Esophagus mucosa (tissue), 1 donor: ENCODE results near the gene OLFML1. TPM values are rescaled to one million over a fixed set of nuclear protein-coding genes. Genes with fewer than 3 reads are reported as not detected.

Source experiments
- total RNA-seq: library from RNA; stranded (reverse); gene quantifications from one replicate; pipeline ENCODE4 v1.2.4, GENCODE V29; 2023
- donor health status: DM: yes; HTN: yes; CAD: no.

OLFML1 gene
- total RNA-seq, 1 donor from 2014 or later = 0.92 TPM

Other genes with a start within 250 kb of the OLFML1 start
- gene SYT9, start 233.6 kb upstream of the OLFML1 start, total RNA-seq = not detected
- 33.4 TPM for gene PPFIBP2, start 28.5 kb downstream of the OLFML1 start, total RNA-seq
- 24.0 TPM for gene CYB5R2, start 188.0 kb downstream of the OLFML1 start, total RNA-seq
- gene OVCH2, start 221.0 kb downstream of the OLFML1 start, total RNA-seq = 0.44 TPM